GM18519 (cell line): ENCODE data around the gene MAD1L1.

Source experiments
- ATAC-seq: cut with Tn5 transposase; IDR thresholded peaks from one replicate; pipeline ENCODE4 v1.9.1; 2021; ENCODE audit warnings: mild to moderate bottlenecking, moderate library complexity; ENCODE audit not compliant: unreplicated experiment, low FRiP score

MAD1L1 gene

DNA sequence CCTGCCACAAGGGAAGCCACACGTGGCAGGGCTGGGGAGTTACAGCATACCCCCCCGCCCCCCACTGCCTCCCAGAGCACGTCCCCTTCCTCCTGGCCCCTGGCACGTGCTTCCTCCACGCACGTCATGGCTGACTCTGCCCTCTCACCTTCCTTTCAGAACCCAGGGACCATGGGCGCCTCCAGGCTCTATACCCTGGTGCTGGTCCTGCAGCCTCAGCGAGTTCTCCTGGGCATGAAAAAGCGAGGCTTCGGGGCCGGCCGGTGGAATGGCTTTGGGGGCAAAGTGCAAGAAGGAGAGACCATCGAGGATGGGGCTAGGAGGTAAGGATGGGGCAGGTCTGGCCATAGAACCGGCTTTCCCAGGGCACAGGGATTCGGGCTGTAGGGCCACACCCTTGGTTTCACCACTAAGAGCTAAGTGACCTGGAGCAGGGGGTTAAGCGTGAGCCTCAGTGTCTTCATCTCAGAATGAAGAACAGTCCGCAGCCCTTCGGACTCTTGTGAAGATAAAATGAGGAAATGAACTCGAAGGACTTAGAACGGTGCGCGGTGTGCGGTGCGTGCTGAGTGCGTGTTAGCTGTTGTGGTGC lies 11.8 kb upstream of the MAD1L1 start:
- no peak for ATAC-seq

DNA sequence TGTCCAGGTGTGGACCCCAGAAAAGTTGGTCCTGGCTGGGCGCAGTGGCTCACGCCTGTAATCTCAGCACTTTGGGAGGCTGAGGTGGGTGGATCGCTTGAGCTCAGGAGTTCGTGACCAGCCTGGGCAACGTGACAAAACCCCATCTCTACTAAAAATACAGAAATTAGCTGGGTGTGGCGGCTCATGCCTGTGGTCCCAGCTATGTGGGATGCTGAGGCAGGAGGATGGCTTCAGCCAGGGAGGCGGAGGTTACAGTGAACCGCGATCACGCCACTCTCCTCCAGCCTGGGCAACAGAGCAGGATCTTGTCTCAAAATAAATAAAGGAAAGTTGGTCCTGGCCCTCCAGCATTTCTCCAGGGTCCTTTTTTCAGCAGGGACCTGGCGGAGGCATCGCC lies 10.7 kb upstream of the MAD1L1 start:
- no peak for ATAC-seq

DNA sequence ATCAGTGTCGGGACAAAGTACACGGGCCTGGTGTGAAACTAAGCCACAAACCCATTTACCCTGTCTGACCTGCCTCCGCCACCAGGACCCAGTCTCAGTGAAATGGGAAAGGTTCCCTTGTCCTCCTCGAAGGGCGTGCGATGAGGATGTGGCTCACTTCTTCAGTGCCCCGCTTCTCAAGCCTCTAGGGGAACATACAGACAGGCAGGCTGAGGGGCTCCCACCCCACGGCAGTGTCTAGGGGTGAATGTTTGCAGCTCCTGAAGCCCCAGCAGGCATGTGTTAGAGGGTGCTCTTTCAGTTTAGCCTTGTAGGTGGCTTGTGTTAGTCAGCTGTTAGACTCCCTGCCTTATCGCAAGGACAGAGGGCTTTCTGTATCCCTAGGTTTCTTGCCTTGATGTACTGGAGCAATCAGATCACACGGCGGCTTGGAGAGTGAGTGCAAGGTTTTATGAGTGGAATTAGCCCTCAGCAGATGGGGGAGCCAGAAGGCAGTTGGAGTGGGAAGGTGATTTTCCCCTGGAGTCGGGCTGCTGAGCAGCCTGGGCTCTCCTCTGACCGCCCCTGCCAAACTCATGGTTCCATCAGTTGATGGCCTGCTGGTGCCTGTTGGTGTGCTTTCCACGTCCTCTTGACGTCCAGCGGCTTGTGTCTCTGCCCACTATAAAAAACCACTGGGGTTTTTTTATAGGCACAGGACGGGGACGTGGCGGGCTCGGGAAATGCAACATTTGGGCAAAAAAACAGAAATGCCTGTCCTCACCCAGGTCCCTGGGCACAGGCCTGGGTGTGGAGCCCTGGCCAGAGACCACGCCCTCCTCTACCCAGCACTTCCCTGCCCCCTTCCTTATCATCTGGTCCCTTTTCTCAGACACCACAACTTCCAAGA lies 10.0 kb upstream of the MAD1L1 start:
- no peak for ATAC-seq

DNA sequence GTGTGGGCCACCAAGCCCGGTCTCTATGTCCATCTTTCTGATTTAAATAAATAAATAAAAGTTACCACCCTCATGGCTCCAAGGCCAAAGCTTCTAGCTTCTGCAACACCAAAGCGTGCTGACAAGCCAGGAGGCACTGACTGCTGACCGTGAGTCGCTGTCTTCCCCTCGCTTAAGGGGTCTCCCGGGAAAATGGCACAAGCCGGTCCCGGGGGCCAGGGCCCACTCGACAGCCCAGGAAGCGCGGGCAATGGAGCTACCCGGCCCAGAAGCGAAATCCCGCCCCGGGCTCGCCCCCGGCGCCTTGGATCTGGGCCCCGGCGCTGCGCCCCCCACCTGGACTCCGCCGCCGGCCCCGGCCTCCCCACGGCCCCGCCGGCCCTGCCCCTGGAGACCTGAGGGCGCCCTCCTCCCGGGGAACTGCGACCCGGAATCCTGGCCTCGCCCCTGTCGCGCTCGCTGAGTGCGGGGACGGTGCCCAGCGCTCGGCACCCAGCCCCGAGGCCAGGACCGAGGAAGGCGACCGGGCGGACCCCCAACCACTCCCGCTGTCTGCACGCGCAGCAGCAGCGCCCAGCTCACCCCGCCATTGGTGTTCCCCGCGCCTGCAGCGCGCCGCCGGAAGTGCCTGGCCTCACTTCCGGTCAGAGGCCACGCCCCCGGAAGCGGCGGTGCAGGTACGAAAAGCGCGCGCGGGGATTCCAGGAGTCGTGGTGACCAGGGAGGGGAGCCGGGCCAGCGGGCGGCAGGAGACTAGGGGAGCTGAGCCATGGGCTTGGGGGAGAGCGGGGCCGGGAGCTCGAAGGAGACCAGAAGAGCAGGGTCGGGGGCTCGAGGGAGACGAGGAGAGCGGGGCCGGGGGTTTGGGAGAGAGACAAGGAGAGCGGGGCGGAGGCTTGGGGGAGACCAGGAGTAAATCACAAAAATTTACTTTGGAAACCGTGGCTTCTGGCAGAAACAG lies 9.1 kb upstream of the MAD1L1 start, which contains the start of the genes MRM2 and NUDT1:
TSS of gene MRM2 (minus strand) at position 626 of the 961 bp plus-strand sequence. CDS start at position 590, 36 bp downstream.
TSS of gene NUDT1 (plus strand) at position 647 of the 961 bp plus-strand sequence. CDS start 2,349 bp downstream, outside the sequence.
- peak; percentile 35 for ATAC-seq

DNA sequence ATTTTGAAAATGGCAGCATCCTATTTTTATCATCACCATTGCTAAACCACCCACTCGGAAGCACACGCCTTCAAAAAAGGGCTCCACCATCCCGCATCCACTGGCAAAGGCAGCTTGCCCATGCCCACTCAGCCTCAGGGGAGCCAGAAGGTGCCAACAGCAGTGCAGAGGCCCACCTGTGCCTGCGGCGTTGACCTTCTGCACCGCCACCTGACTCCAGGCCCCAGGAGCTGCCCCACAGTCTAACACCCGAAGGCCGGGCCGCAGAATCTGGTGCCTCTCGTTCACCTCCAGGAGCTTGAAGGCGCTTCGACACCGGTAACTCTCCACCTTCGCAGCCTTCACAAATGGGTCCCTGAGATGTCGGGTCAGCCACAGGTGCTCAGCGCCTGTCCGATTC lies 6.5 kb upstream of the MAD1L1 start:
- no peak for ATAC-seq

DNA sequence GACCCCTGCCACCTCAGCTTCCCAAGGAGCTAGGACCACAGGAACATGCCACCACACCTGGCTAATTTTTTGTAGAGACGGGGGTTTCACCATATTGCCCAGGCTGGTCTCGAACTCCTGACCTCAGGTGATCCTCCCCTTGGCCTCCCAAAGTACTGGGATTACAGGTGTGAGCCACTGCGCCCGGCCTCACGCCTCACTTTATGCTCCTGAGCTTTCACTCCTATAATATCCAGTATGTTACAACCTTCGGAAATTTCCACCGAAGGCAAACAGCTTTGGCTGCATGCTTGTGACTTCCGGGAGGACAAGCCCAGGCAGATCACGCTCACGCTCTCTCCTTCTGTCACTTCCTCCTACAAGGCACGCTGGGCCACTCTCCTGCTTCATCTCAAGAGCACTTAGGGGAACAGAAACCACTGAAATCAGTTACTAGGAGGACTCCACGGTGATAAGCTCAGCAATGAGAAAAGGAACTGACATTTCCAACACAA lies 4.4 kb upstream of the MAD1L1 start:
- peak; percentile 52 for ATAC-seq

DNA sequence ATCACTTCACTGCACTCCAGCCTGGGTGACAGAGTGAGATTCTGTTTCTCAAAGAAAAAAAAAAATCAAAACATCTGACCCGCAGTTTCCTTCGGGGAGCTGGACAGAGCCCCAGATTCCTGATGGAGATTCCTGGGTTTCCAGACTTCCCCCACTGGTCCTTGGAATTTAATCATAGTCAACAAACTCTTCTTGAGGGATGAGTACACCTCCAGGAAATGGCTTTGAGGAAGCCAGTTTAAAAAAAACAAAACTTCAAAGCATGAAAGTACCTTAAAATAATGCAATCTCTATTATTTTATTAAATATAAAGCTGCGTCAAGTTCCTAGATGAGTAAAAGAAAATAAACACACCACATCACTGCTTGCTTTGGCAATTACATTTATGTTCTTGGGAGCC lies 1.2 kb upstream of the MAD1L1 start:
- no peak for ATAC-seq

DNA sequence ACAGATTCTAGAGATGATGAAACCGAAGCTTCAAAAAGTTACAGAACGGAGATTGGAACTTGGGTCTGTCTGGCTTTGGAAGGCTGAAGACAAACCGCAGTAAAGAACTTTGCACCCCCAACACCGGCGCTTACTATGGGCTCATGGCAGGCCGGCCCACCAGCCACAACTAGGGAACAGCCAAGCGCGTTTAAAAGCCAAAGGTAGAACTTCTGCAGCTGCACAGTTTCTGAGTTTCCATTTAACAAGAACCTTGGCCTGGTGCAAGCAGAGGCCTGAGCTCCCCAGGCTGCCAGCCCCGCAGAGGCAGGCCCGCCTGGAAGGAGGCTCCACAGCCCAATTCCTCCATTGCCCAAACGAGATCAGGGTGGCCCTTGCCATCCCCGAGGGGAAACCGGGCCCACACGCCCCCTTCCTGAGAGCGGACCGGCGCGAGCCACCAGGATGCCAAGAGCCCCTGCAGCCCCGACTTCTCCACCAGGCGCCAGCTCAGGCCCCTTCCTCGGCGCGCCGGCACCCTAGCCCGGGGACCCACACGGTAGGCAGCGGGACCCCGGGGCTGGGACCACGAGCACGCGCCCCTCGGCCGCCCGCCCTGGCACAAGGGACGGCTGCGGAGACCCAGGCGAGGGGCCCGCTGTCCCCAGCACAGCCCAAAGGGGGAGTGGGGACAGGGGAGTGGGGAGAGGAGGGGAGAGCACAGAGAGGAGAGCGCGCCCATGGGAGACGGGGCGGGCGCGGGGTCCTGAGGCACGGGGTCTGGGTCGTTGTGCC lies 566 bp downstream of the MAD1L1 start:
- peak; percentile 20 for ATAC-seq

DNA sequence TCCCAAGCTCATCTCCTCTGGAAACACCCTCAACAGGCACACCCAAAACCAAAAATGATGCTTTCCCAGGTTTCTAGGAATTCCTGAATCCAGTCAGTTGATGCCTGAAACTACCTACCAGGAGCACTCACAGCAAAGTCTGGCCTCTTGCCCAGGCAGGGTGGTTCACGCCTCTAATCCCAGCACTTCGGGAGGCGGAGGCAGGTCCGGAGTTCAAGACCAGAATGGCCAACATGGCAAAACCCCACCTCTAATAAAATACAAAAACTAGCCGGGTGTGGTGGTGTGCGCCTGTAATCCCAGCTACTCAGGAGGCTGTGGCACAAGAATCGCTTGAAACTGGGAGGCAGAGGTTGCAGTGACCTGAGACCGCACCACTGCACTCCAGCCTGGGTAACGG lies 1.9 kb downstream of the MAD1L1 start:
- ATAC-seq, result no peak

DNA sequence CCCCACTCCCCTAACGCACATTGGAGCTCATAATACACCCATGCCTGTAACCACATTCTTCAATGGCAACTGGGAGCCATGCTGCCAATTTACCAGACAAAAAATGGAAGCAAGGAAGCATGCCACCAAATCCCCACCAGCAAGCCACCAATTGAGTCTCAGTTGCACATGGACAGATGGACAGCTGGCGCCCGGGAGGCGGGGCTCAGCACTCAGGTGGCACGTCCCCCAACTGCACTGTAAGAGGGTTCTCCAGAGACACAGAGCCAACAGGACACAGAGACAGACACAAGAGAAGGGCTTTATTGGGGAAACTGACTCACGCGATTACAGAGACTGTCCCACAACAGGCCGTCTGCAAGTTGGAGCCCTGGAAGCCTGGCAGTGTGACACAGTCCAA lies 2.5 kb downstream of the MAD1L1 start:
- no peak for ATAC-seq

DNA sequence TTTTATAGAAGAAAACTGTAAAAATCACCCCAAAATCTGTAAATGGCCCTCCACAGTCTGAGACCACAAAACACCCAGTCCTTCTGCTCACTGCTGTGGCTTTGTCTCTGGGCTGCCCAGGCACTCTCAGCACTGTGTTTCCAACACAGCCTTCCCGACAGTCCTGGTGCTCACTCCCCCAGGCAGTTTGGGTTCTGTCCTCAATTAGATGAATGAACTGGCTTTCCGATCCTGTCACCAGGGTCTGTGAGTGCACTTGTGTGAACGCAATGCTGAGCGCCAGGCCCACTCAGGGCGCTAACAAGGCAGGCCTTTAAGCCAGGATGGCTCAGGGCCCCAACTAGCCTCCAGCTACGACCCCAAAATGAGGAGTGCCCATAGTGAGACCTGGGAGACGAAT lies 3.3 kb downstream of the MAD1L1 start:
- no peak for ATAC-seq

DNA sequence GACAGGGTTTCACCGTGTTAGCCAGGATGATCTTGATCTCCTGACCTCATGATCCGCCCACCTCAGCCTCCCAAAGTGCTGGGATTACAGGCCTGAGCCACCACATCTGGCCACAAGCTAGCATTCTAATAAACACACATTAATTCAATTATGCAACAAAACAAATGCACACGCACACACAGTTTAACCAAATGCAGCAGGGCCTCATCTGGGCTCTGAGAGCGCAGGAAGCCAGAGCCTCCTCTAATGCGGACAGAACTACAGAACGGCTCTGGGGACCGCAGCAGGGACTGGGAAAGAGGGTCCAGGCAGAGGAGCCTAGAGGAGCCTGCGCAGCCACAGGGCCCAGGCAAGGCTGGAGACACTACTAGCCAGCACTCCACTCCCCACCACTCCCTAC lies 3.8 kb downstream of the MAD1L1 start:
- ATAC-seq, result no peak

DNA sequence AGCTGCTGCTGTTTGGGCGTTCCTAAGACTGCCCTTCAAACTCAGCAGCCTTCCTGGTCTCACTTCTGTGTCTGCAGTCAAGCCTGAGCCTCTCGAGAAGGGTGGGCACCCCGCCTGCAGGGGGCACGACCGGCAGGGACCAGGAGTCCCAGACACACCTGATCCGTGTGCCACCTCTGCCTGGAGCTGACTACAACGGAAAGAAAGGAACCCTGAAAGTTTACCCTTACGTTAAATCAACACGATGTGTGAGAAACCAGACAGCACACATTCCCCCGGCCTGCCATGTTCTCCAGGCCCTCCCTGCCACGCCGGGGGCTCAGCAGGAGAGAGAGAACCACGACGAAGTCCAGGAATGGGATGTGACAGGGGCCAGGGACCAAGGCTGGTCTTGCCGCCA lies 5.0 kb downstream of the MAD1L1 start:
- no peak for ATAC-seq

DNA sequence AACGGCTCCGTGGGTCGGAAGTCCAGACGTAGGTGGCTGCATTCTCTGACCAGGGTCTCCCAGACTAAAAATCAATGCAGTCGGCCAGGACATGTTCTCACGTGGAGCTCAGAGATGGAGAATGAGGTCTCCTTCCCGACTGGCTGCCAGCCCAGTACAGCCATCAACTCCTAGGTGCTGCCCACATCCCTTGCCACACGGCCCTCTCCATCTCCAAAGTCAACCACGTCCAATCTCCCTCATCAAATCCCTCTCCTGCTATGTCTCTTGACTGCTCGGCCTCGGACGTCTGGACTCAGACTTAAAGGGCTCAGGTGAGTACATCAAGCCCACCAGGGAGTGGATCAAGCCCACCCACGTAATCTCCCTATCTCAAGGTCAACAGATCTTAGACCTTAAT lies 6.9 kb downstream of the MAD1L1 start:
- ATAC-seq, result no peak

DNA sequence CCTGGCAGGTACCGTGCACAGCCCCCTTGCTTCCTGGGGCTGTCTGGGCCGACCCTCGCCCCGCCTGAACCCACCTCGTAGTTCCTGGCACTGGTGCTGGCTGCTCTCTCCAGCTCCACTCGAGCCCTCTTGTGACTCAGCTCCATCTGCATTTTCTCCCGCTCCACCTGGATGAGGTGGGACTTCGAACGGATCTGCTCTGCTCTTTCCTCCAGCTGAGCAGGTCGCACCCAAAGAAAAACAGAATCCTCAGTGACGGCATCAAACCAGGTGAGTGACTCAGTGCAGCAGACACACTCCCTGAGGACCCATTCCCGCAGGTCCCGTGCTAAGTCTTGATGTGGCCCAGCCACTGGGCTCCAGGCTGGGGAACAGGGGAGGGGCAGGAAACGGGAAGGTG lies 7.4 kb downstream of the MAD1L1 start:
- ATAC-seq, result no peak

DNA sequence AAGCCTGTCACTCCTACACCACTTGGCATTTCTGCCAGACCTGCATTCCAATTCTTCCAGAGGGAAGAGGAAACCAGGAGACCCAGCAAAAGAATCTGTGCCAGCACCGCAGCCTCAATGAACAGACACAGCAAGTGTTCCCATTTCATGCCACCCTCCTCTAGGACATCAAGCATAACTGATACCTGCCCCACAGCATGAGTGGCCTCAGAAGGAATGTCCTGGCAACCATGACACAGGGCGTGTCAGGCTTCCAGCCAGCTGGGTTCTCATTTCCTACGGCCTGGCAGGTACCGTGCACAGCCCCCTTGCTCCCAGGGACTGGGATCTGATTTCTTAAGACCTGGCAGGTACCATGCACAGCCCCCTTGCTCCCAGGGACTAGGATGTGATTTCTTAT lies 7.8 kb downstream of the MAD1L1 start:
- ATAC-seq, result no peak

DNA sequence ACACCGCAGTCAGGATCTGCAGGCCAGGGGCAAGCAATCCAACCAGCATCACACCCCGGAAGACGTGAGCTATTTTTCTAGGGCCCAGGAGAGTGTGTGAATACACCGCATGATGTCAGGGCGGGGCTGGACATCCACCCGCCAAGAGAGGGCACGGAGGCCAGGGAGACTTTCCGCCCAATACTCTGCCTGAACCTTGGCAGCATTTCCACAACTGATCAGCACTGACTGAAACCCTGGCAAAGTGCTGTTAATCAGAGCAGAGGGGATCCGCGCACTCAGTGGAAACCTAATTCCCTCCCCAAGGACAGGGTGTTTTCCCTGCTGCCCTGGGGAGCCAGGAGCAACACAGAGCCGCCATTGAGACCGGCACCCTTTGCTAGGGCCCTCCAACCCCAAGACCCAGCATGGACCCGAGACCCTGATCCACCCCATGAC lies 8.2 kb downstream of the MAD1L1 start:
- ATAC-seq, result no peak

DNA sequence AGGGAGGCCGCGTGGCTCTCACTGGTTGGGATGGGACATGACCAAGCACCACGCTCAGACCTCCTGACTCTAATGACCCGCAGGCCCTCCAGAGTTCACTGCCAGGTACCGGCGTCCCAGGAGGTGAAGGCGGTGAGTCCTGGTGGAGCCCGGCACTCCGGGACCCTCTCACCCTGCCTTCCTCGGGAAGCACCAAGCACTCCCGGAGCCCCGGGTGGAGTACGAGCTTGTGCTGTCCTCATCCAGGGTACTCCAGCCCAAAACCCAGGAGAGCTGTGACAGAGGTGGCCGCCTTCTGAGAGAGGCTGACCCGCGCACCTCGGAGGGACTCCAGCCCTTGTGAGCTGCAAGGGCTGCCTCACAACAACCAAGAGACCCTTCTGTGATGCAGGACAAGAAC lies 9.4 kb downstream of the MAD1L1 start:
- ATAC-seq, result no peak

DNA sequence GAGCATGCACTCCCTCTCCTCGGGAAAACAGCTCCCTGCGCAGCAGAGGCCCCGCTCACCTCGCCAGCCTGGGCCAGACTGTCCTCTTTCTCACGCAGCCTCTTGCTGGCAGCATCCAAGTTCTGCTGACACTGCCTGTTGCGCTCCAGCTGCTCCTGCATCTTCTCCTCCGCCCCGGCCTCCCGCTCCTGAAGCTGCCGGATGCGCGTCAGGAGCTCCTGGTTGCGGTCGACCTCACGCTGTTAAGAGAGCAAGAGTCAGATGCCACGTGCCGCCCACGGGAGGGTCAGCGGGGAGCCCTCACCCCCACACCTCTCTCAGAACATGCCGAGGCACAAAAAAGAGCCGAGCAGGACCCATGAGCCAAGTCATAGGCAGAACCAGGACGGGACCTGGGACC lies 10.2 kb downstream of the MAD1L1 start:
- no peak for ATAC-seq

DNA sequence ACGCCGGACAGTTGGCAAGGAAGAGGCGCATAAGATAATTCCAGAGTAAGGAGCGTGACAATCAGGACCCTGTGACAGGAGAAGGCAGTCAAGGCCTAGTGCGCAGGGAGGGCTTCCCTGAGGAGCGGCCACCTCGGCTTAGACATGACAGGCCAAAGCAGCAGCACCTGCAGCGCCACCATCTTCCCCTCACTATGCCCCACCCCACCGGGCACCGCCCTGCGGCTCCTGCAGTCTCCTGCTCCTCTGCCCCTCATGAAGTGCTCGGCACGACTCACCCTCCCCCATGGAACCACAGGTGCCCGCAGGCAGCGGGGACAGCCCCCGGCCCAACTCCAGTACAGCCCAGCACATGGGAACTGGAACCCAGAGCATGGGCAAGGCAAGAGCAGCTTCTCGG lies 11.8 kb downstream of the MAD1L1 start:
- no peak for ATAC-seq
